ENCODE results near the gene USP43. TPM values are rescaled to one million over a fixed set of nuclear protein-coding genes. Genes with fewer than 3 reads are reported as not detected.

Gene USP43
- total RNA-seq, 4 donors from 2014 or later, result 14.9 to 26.9 (median 20.0) TPM

GRCh38 chr17:9700754-9701476, 55.6 kb downstream of the USP43 start:
- Histone ChIP-seq H3K4me1 (no peaks in the 10 kb centered on the region), H3K27me3 (no peaks in the 10 kb centered on the region), H3K9me3 (no peaks in the 10 kb centered on the region), H3K4me3 (no peak overlapping the region), H3K27ac (no peak overlapping the region), H3K36me3 (no peaks in the 10 kb centered on the region)
- WGBS, 2 donors (ENCODE audit: low coverage in 1 of 2), result 74 to 100% methylated on average over 1 to 16 of the region's 20 CpGs
- intact Hi-C loops (cut with DNase I; ENCODE audit: low total_unique reads), result no loop called here
- no peak for DNase-seq
- TF ChIP-seq, protein P1, sequence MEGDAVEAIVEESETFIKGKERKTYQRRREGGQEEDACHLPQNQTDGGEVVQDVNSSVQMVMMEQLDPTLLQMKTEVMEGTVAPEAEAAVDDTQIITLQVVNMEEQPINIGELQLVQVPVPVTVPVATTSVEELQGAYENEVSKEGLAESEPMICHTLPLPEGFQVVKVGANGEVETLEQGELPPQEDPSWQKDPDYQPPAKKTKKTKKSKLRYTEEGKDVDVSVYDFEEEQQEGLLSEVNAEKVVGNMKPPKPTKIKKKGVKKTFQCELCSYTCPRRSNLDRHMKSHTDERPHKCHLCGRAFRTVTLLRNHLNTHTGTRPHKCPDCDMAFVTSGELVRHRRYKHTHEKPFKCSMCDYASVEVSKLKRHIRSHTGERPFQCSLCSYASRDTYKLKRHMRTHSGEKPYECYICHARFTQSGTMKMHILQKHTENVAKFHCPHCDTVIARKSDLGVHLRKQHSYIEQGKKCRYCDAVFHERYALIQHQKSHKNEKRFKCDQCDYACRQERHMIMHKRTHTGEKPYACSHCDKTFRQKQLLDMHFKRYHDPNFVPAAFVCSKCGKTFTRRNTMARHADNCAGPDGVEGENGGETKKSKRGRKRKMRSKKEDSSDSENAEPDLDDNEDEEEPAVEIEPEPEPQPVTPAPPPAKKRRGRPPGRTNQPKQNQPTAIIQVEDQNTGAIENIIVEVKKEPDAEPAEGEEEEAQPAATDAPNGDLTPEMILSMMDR (IDR thresholded peaks at IDR 0.05), result no peak
- TF ChIP-seq EP300 (IDR thresholded peaks at IDR 0.05; ENCODE audit: low read depth) (no peak), POLR2A (IDR thresholded peaks at IDR 0.05) (no peak), POLR2AphosphoS5 (IDR thresholded peaks at IDR 0.05) (no peak)
- in situ Hi-C loops (cut with MboI; ENCODE audit: low pct_ligation_motif_present in 1 of 4, low pct_unique_long_range_greater_than_20kb in 1 of 4, low sequenced_read_pairs in 3 of 4), result no loop called here

DNA sequence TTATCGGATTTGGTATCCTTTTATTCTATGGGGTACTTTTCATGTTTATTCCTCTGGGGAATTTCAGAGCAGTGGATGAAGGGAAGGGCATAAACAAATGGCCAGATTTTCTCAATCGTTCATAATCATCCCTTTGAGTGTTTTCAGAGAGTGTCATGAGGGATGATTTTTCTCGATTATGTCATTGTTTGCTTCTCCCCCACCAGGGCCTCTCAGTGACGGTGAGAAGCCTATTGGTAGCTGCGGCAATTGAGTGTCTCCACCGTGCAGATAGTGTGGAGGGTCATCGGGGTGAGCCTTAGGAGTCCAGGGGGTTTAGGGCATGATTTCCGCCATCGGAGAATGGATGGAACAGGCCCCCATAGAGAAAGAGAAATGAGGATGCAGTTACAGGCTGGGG, 57.2 kb downstream of the USP43 start:
- H3K4me3 ChIP-seq, result no peak overlapping the region
- DNase-seq, result no peak
- no peaks in the 10 kb centered on the region for H3K27me3 ChIP-seq
- in situ Hi-C loops (cut with MboI; ENCODE audit: low pct_ligation_motif_present in 1 of 4, low pct_unique_long_range_greater_than_20kb in 1 of 4, low sequenced_read_pairs in 3 of 4) (no loop called here), intact Hi-C loops (cut with DNase I; ENCODE audit: low total_unique reads) (no loop called here)
- no peaks in the 10 kb centered on the region for H3K9me3 ChIP-seq
- TF ChIP-seq, protein P1 (IDR thresholded peaks at IDR 0.05), result no peak
- TF ChIP-seq EP300 (IDR thresholded peaks at IDR 0.05; ENCODE audit: low read depth) (no peak), POLR2A (IDR thresholded peaks at IDR 0.05) (no peak), POLR2AphosphoS5 (IDR thresholded peaks at IDR 0.05) (no peak)
- WGBS, 2 donors (ENCODE audit: low coverage in 1 of 2), result 86% methylated on average over 5 to 9 of the region's 9 CpGs
- no peak overlapping the region for H3K27ac ChIP-seq
- H3K36me3 ChIP-seq, result no peaks in the 10 kb centered on the region
- no peaks in the 10 kb centered on the region for H3K4me1 ChIP-seq

GRCh38 chr17:9702914-9703780, 57.8 kb downstream of the USP43 start:
- Histone ChIP-seq H3K9me3 (no peaks in the 10 kb centered on the region), H3K36me3 (no peaks in the 10 kb centered on the region), H3K4me3 (no peak overlapping the region), H3K27ac (no peak overlapping the region), H3K4me1 (no peaks in the 10 kb centered on the region), H3K27me3 (no peaks in the 10 kb centered on the region)
- no peak for DNase-seq
- 78 to 100% methylated on average over 2 to 15 of the region's 15 CpGs for WGBS, 2 donors (ENCODE audit: low coverage in 1 of 2)
- intact Hi-C loops (cut with DNase I; ENCODE audit: low total_unique reads), result no loop called here
- in situ Hi-C loops (cut with MboI; ENCODE audit: low pct_ligation_motif_present in 1 of 4, low pct_unique_long_range_greater_than_20kb in 1 of 4, low sequenced_read_pairs in 3 of 4), result no loop called here
- TF ChIP-seq POLR2AphosphoS5 (IDR thresholded peaks at IDR 0.05), result no peak
- TF ChIP-seq POLR2A (IDR thresholded peaks at IDR 0.05), result no peak
- TF ChIP-seq EP300 (IDR thresholded peaks at IDR 0.05; ENCODE audit: low read depth), result no peak
- TF ChIP-seq, protein P1 (IDR thresholded peaks at IDR 0.05), result no peak

DNA sequence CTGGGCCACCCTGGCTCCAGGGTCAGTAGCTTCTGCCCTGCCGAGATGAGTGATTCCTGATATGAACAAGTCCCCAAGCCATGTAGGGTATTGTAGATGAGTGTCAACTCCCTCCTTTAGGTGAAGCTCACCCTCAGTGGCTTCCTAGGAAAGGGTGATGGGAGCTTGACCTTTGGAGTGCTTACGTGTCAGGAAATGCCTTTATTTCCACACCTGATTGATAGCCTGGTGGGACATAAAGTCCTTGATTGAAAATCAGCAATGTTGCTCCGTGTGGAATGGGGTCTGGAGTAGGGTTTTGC, 58.4 kb downstream of the USP43 start:
- no peaks in the 10 kb centered on the region for H3K36me3 ChIP-seq
- no peaks in the 10 kb centered on the region for H3K9me3 ChIP-seq
- in situ Hi-C loops (cut with MboI; ENCODE audit: low pct_ligation_motif_present in 1 of 4, low pct_unique_long_range_greater_than_20kb in 1 of 4, low sequenced_read_pairs in 3 of 4) (no loop called here), intact Hi-C loops (cut with DNase I; ENCODE audit: low total_unique reads) (no loop called here)
- no peak overlapping the region for H3K27ac ChIP-seq
- H3K4me3 ChIP-seq, result no peak overlapping the region
- no peaks in the 10 kb centered on the region for H3K4me1 ChIP-seq
- no peak for DNase-seq
- H3K27me3 ChIP-seq, result no peaks in the 10 kb centered on the region
- TF ChIP-seq POLR2AphosphoS5 (IDR thresholded peaks at IDR 0.05) (no peak), EP300 (IDR thresholded peaks at IDR 0.05; ENCODE audit: low read depth) (no peak), POLR2A (IDR thresholded peaks at IDR 0.05) (no peak)
- TF ChIP-seq, protein P1 (IDR thresholded peaks at IDR 0.05), result no peak
- WGBS, 2 donors (ENCODE audit: low coverage in 1 of 2), result 78 to 83% methylated on average over 2 to 3 of the region's 3 CpGs

Data from transverse colon (tissue), 4 donors.